GM12878 (cell line): ENCODE measurements around the gene ANXA10. TPM values are rescaled to one million over a fixed set of nuclear protein-coding genes. Genes with fewer than 3 reads are reported as not detected.

Experiments
- ATAC-seq: fragments of 200-7000 bp; cut with Tn5 transposase; 3 replicates; pipeline ENCODE4 v1.9.1; 2020; ENCODE audit warnings: mild to moderate bottlenecking, moderate library complexity
- BruUV-seq: library from RNA; stranded (reverse); fragments of 400-500 nt; replicated peaks from 2 replicates; lab custom pipeline; 2021; lab: Mats Ljungman, UMichigan
- CTCF ChIA-PET: fragments of 300-600 bp; sonication (Branson Sonifier 250); formaldehyde crosslinking; extraction: SDS; loops from one replicate; lab custom pipeline; 2021; ENCODE audit warnings: inconsistent platforms; lab: Yijun Ruan, JAX
- POLR2A ChIA-PET: fragments of 350-600 bp; formaldehyde crosslinking; extraction: SDS; loops from one replicate; lab custom pipeline; 2021; ENCODE audit warnings: inconsistent platforms; lab: Charles Lee
- RAD21 ChIA-PET: fragments of 300-600 bp; sonication (Branson Sonifier 250); formaldehyde crosslinking; loops from one replicate; lab custom pipeline; 2023; ENCODE audit warnings: antibody characterized with exemption; ENCODE audit not compliant: unreplicated experiment; lab: Charles Lee
- SMC1A ChIA-PET: fragments of 300-600 bp; sonication (Branson Sonifier 250); formaldehyde crosslinking; loops from one replicate; lab custom pipeline; 2023; ENCODE audit not compliant: unreplicated experiment, uncharacterized antibody; lab: Charles Lee
- DNase-seq: peaks from one replicate; pipeline ENCODE4 v3.0.0-alpha.2; 2011; ENCODE audit warnings: low read depth, low spot score
- FAIRE-seq: peaks from 3 replicates; lab custom pipeline; 2011; peaks lifted over from hg19 to GRCh38; lab: Jason Lieb, UNC
- H2AFZ ChIP-seq: 2 replicates; pipeline ENCODE4 v1.6.0; 2011; ENCODE audit warnings: low read depth, low read length, control low read depth; ENCODE audit not compliant: control insufficient read depth
- H3K27ac ChIP-seq: 2 replicates; pipeline ENCODE4 v1.5.1; 2011; ENCODE audit warnings: control low read depth; ENCODE audit not compliant: control insufficient read depth, insufficient read depth
- H3K27me3 ChIP-seq, 2 experiments: replicated peaks in 1 of 2; 2 replicates each; pipeline versions ENCODE4 v1.6.0 to v1.6.1; 2011; ENCODE audit warnings: low read length in 1 of 2; ENCODE audit not compliant: control insufficient read depth in 2 of 2, insufficient read depth in 2 of 2
- H3K36me3 ChIP-seq, 2 experiments: 2 replicates each; pipeline ENCODE4 v1.5.1; 2011; ENCODE audit warnings: low read length in 1 of 2; ENCODE audit not compliant: control insufficient read depth in 2 of 2, insufficient read depth in 2 of 2
- H3K4me1 ChIP-seq: 2 replicates; pipeline ENCODE4 v1.6.1; 2011; ENCODE audit warnings: mild to moderate bottlenecking, low read length, moderate library complexity, mixed read lengths; ENCODE audit not compliant: control insufficient read depth, insufficient read depth
- H3K4me2 ChIP-seq: 2 replicates; pipeline ENCODE4 v1.6.0; 2011; ENCODE audit warnings: control low read depth; ENCODE audit not compliant: control insufficient read depth, insufficient read depth
- H3K4me3 ChIP-seq: fragments of 200-600 bp; sonication (generic); 2 replicates; pipeline ENCODE4 v1.5.1; 2016
- H3K79me2 ChIP-seq: 2 replicates; pipeline ENCODE4 v1.6.0; 2011; ENCODE audit warnings: low read length; ENCODE audit not compliant: control insufficient read depth, insufficient read depth
- H3K9ac ChIP-seq: 2 replicates; pipeline ENCODE4 v1.8.0; 2011; ENCODE audit warnings: low read length, control low read depth, mixed read lengths; ENCODE audit not compliant: control insufficient read depth, insufficient read depth
- H3K9me3 ChIP-seq: replicated peaks from 3 replicates; pipeline ENCODE4 v1.5.1; 2011; ENCODE audit warnings: mild to moderate bottlenecking, low read length; ENCODE audit not compliant: control insufficient read depth, insufficient read depth
- H4K20me1 ChIP-seq: 2 replicates; pipeline ENCODE4 v1.6.0; 2011; ENCODE audit not compliant: control insufficient read depth, insufficient read depth
- FOXK2 ChIP-seq: fragments of 450-650 bp; IDR thresholded peaks from 2 replicates; pipeline ENCODE4 v1.6.1; 2017; ENCODE audit warnings: mild to moderate bottlenecking, moderate library complexity
- HCFC1 ChIP-seq: fragments of 150-350 bp; IDR thresholded peaks from 2 replicates; pipeline ENCODE4 v1.6.1; 2014; ENCODE audit warnings: low read length
- IKZF2 ChIP-seq, 2 experiments: fragments of 450-650 bp; IDR thresholded peaks; 2 replicates each; pipeline ENCODE4 v1.6.1; 2017; ENCODE audit warnings: mild to moderate bottlenecking in 2 of 2, moderate library complexity in 2 of 2
- MTA3 ChIP-seq: IDR thresholded peaks from 2 replicates; pipeline ENCODE4 v1.6.1; 2012; ENCODE audit warnings: low read length, inconsistent platforms, borderline replicate concordance
- RFX5 ChIP-seq: IDR thresholded peaks from 2 replicates; pipeline ENCODE4 v1.6.1; 2011; ENCODE audit warnings: low read depth, low read length, improper control_type of control experiment
- ZNF274 ChIP-seq: IDR thresholded peaks from one replicate; pipeline ENCODE4 v1.8.0; 2011; ENCODE audit not compliant: insufficient read length, insufficient read depth
- WGBS: methylation state at CpG from one replicate; pipeline ENCODE4 v1.1.6; 2016; ENCODE audit warnings: low lambda C conversion rate; ENCODE audit not compliant: insufficient replicate concordance, insufficient coverage; ENCODE audit errors: missing lambda C conversion rate; 5-methylcytosine and 5-hydroxymethylcytosine counted together
- in situ Hi-C: fragments of 300-500 bp; cut with MboI; formaldehyde crosslinking; loops from 9 replicates; pipeline ENCODE4 v1.14.3; 2018; ENCODE audit warnings: mixed read lengths
- intact Hi-C: fragments of 100-400 bp; cut with micrococcal nuclease; formaldehyde crosslinking; loops from one replicate; pipeline ENCODE4 v1.14.2; 2022; ENCODE audit not compliant: unreplicated experiment
- polyA plus RNA-seq, 11 experiments: library from polyadenylated mRNA; depleted of rRNA in 4 of 11; unstranded in 6 of 11; stranded (reverse) in 5 of 11; fragments of >200 nt; fragmentation: Nextera tagmentation in 4 of 11; fragmentation: Illumina TruSeq in 1 of 11; extraction: Ambion mirVana in 4 of 11; extraction: Trizol in 1 of 11; gene quantifications; 1 replicate in 1 of 11; 2 replicates in 10 of 11; pipeline versions ENCODE4 v1.2.1 to v1.2.3, GENCODE V29; 2011 to 2016; ENCODE audit warnings: inconsistent platforms in 2 of 11, missing spikeins in 2 of 11, low read depth in 1 of 11
- total RNA-seq, 4 experiments: library from RNA; depleted of rRNA in 3 of 4; stranded (reverse); fragments of >200 nt in 3 of 4; fragmentation: Illumina TruSeq in 1 of 4; extraction: Trizol in 1 of 4; gene quantifications; 2 replicates each; pipeline versions ENCODE4 v1.2.1 to v1.2.3, GENCODE V29; 2013 to 2021
- TF ChIP-seq, protein P1 (sequence below), 3 experiments: IDR thresholded peaks in 2 of 3; conservative IDR thresholded peaks in 1 of 3; 2 replicates each; pipeline ENCODE4 v1.5.1; 2011; ENCODE audit warnings: low read depth in 3 of 3, low read length in 3 of 3, mild to moderate bottlenecking in 3 of 3, control low read depth in 2 of 3, moderate library complexity in 2 of 3, inconsistent platforms in 1 of 3, mixed read lengths in 1 of 3; ENCODE audit not compliant: control insufficient read depth in 2 of 3, insufficient read depth in 1 of 3; ENCODE audit errors: extremely low read depth in 1 of 3
- TF ChIP-seq, protein P2 (sequence below): fragments of 450-650 bp; IDR thresholded peaks from 2 replicates; pipeline ENCODE4 v1.6.1; 2017; ENCODE audit warnings: mild to moderate bottlenecking, low read depth, inconsistent platforms; ENCODE audit not compliant: poor library complexity, severe bottlenecking
- TF ChIP-seq, protein P3 (sequence below): IDR thresholded peaks from 2 replicates; pipeline ENCODE4 v1.6.1; 2012; ENCODE audit warnings: low read depth, low read length, improper control_type of control experiment
- TF ChIP-seq, protein P4 (sequence below): fragments of 450-650 bp; IDR thresholded peaks from 2 replicates; pipeline ENCODE4 v1.6.1; 2016; ENCODE audit warnings: mild to moderate bottlenecking, moderate library complexity, borderline replicate concordance

Gene ANXA10
- total and polyA plus RNA-seq, 10 of the 15 experiments (the other 5 are each of a cell fraction or from before 2014, with no cell fraction given), result not detected

DNA sequence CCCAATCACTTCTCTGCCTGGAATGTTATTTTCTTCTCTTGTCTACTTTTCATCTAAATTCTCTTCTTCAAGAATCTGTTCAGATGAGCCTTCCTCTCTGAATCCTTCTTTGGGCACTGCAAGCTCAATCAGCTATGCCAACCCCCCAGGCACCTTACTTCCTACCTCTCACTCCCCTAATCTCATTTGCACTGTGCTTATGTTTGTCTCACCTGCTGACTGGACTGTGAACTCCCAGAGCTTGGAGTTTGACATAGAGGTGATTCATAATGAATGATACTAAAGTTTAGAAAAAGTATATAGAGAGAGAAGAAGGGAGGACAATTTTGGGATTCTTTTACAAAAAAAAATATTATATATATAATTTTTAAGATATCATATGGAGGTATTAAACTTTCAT is 36.3 kb downstream of the ANXA10 start (continued):
- TF ChIP-seq, protein P1, sequence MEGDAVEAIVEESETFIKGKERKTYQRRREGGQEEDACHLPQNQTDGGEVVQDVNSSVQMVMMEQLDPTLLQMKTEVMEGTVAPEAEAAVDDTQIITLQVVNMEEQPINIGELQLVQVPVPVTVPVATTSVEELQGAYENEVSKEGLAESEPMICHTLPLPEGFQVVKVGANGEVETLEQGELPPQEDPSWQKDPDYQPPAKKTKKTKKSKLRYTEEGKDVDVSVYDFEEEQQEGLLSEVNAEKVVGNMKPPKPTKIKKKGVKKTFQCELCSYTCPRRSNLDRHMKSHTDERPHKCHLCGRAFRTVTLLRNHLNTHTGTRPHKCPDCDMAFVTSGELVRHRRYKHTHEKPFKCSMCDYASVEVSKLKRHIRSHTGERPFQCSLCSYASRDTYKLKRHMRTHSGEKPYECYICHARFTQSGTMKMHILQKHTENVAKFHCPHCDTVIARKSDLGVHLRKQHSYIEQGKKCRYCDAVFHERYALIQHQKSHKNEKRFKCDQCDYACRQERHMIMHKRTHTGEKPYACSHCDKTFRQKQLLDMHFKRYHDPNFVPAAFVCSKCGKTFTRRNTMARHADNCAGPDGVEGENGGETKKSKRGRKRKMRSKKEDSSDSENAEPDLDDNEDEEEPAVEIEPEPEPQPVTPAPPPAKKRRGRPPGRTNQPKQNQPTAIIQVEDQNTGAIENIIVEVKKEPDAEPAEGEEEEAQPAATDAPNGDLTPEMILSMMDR (IDR thresholded peaks at IDR 0.05 in 2 of 3, conservative IDR thresholded peaks at IDR 0.05 in 1 of 3; ENCODE audit: control insufficient read depth in 2 of 3, extremely low read depth in 1 of 3, insufficient read depth in 1 of 3, low read depth in 3 of 3, low read length in 3 of 3), result no peak
- TF ChIP-seq FOXK2 (no peak), ZNF274 (no peak), IKZF2 (IDR thresholded peaks at IDR 0.05) (no peak), HCFC1 (no peak)
- TF ChIP-seq, protein P2, sequence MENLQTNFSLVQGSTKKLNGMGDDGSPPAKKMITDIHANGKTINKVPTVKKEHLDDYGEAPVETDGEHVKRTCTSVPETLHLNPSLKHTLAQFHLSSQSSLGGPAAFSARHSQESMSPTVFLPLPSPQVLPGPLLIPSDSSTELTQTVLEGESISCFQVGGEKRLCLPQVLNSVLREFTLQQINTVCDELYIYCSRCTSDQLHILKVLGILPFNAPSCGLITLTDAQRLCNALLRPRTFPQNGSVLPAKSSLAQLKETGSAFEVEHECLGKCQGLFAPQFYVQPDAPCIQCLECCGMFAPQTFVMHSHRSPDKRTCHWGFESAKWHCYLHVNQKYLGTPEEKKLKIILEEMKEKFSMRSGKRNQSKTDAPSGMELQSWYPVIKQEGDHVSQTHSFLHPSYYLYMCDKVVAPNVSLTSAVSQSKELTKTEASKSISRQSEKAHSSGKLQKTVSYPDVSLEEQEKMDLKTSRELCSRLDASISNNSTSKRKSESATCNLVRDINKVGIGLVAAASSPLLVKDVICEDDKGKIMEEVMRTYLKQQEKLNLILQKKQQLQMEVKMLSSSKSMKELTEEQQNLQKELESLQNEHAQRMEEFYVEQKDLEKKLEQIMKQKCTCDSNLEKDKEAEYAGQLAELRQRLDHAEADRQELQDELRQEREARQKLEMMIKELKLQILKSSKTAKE, result no peak

DNA sequence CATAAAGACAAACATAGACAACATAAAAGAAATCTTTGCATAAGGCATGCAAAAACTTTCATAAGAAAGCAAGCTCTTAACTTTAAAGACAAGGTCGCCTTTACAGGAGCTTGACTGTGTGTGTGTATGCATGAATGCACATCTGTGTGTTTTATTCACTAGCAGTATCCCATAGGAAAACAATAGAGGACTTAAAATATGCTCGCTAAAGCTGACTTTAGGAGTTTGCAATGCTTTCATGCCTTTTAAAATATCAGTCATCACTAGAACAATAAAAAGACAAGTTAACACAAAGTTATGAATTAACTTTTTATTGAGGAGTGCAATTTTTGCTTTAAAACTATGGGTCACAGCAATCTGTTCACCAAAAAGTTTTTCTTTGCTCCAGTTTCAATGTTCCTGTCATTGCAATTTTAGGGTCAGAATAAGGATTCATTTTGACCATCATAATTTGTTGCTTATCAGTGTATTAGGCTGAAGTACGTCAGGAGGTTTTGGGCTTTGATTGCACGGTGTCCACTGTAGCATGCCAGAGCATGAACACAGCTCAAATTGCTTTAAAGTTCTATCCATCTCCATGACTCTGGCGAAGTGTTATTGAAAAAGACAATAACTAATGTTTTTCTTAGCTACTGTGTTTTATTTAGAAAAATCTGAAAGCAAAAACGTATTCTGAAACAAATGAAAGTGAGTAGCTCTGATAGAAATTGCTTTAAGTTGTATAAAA is 36.9 kb downstream of the ANXA10 start:
- CTCF ChIA-PET, result interaction anchor here (0.6 to 0.7 kb wide), 2 partner anchors 26 to 367 kb away, joined by 4 read pairs; no protein-coding TSS in a partner anchor
- Histone ChIP-seq H3K27me3 (no peaks in the 10 kb centered on the region), H3K79me2 (no peaks in the 10 kb centered on the region), H3K4me1 (no peaks in the 10 kb centered on the region), H3K4me2 (no peak overlapping the region), H2AFZ (no peak overlapping the region), H4K20me1 (no peaks in the 10 kb centered on the region), H3K27ac (no peak overlapping the region), H3K9me3 (no peaks in the 10 kb centered on the region), H3K9ac (no peak overlapping the region), H3K4me3 (no peak overlapping the region), H3K36me3 (no peaks in the 10 kb centered on the region)
- POLR2A ChIA-PET, result no interaction called here
- WGBS, result 17% methylated on average over 6 of the region's 6 CpGs
- no TSS peak for BruUV-seq
- SMC1A ChIA-PET, result interaction anchor here (1.2 to 1.3 kb wide), 2 partner anchors 9 to 11 kb away, joined by 3 read pairs; no protein-coding TSS in a partner anchor
- no peak for FAIRE-seq
- RAD21 ChIA-PET, result no interaction called here
- ATAC-seq, result no peak
- no peak for DNase-seq
- in situ Hi-C loops (no loop called here), intact Hi-C loops (no loop called here)
- no peak for TF ChIP-seq RFX5
- TF ChIP-seq, protein P3, sequence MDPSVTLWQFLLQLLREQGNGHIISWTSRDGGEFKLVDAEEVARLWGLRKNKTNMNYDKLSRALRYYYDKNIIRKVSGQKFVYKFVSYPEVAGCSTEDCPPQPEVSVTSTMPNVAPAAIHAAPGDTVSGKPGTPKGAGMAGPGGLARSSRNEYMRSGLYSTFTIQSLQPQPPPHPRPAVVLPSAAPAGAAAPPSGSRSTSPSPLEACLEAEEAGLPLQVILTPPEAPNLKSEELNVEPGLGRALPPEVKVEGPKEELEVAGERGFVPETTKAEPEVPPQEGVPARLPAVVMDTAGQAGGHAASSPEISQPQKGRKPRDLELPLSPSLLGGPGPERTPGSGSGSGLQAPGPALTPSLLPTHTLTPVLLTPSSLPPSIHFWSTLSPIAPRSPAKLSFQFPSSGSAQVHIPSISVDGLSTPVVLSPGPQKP, result no peak
- TF ChIP-seq MTA3, result no peak
- TF ChIP-seq, protein P4, sequence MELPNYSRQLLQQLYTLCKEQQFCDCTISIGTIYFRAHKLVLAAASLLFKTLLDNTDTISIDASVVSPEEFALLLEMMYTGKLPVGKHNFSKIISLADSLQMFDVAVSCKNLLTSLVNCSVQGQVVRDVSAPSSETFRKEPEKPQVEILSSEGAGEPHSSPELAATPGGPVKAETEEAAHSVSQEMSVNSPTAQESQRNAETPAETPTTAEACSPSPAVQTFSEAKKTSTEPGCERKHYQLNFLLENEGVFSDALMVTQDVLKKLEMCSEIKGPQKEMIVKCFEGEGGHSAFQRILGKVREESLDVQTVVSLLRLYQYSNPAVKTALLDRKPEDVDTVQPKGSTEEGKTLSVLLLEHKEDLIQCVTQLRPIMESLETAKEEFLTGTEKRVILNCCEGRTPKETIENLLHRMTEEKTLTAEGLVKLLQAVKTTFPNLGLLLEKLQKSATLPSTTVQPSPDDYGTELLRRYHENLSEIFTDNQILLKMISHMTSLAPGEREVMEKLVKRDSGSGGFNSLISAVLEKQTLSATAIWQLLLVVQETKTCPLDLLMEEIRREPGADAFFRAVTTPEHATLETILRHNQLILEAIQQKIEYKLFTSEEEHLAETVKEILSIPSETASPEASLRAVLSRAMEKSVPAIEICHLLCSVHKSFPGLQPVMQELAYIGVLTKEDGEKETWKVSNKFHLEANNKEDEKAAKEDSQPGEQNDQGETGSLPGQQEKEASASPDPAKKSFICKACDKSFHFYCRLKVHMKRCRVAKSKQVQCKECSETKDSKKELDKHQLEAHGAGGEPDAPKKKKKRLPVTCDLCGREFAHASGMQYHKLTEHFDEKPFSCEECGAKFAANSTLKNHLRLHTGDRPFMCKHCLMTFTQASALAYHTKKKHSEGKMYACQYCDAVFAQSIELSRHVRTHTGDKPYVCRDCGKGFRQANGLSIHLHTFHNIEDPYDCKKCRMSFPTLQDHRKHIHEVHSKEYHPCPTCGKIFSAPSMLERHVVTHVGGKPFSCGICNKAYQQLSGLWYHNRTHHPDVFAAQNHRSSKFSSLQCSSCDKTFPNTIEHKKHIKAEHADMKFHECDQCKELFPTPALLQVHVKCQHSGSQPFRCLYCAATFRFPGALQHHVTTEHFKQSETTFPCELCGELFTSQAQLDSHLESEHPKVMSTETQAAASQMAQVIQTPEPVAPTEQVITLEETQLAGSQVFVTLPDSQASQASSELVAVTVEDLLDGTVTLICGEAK, result no peak
